Nephron (organoid): ENCODE data around the gene RAMP2.
A peak's percentile ranks its signal among the peaks of the same experiment; 100 is the strongest.
"Not testable (repeated sequence)": the region's sequence is repeated elsewhere in the genome, so short reads cannot be mapped to it uniquely, and the experiment has no call there.

Experiments used
- H3K27ac Mint-ChIP-seq, 3 experiments: 2 replicates each; pipeline ENCODE4 v1.8.0; 2020; ENCODE audit warnings: mixed read lengths in 3 of 3, mild to moderate bottlenecking in 2 of 3, moderate library complexity in 1 of 3
- H3K27me3 Mint-ChIP-seq: 2 replicates; pipeline ENCODE4 v1.8.0; 2021; ENCODE audit warnings: low read depth, mild to moderate bottlenecking, moderate library complexity, mixed read lengths
- H3K36me3 Mint-ChIP-seq: 2 replicates; pipeline ENCODE4 v1.8.0; 2020; ENCODE audit warnings: low read depth, mixed read lengths
- H3K4me1 Mint-ChIP-seq: 2 replicates; pipeline ENCODE4 v1.8.0; 2020; ENCODE audit warnings: mixed read lengths
- H3K4me3 Mint-ChIP-seq, 3 experiments: 2 replicates each; pipeline ENCODE4 v1.8.0; 2020; ENCODE audit warnings: mild to moderate bottlenecking in 3 of 3, mixed read lengths in 3 of 3, moderate library complexity in 2 of 3
- H3K9me3 Mint-ChIP-seq: 2 replicates; pipeline ENCODE4 v1.8.0; 2020; ENCODE audit warnings: mixed read lengths
- CTCF ChIP-seq, 3 experiments: fragments of 200-600 bp; sonication (generic); IDR thresholded peaks; one replicate each; pipeline ENCODE4 v1.5.0; 2021; ENCODE audit warnings: antibody characterized with exemption in 3 of 3; ENCODE audit not compliant: unreplicated experiment in 3 of 3

RAMP2 gene, protein sequence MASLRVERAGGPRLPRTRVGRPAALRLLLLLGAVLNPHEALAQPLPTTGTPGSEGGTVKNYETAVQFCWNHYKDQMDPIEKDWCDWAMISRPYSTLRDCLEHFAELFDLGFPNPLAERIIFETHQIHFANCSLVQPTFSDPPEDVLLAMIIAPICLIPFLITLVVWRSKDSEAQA

DNA sequence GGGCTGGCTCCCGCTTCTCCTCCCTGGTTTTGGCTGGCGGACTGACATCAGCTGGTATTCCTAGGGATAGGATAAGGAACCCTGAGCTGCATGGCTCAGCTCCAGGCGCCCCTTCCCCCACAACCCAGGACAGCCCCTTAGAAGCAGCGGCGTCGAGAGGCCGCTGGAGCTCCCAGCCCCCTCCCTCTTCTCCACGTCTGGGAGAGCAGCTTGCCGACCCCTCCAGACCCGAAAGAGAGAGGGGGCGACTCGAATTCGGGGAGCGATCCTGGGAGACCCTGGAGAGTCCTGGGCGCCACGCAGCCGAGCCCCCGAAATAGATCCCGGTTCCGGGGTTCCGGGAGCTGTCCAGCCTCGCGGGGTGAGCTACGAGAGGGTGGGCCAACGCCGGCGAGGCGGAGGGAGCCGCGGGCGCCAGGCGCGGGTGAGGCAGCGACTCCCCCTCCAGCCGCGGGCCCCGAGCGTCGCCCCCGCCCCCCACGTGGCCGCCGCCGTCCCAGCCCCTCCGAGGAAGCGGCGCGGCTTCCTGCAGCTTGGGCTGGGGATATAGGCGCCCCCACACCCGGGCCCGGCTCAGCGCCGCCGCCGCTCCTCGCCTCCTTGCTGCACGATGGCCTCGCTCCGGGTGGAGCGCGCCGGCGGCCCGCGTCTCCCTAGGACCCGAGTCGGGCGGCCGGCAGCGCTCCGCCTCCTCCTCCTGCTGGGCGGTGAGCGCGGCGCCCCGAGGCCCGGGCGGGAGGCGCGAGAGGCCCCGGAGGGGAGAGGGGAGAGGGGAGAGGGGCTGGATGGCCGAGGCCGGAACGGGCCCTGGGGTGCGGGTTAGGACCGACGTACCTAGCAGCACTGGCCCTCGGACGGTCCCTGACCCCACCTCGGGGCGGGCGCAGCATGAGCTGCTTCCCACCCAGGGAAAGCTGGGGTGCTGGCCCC lies at the start of gene RAMP2:
RAMP2 (plus strand) TSS at position 576 of the 930 bp plus-strand sequence; CDS start at position 611, 35 bp downstream.
- no peak for TF ChIP-seq CTCF (IDR thresholded peaks at IDR 0.05; ENCODE audit: unreplicated experiment in 3 of 3)
- Mint-ChIP-seq H3K27me3 (peaks cover 18% of the 10 kb centered on the region), H3K4me1 (peaks cover 34% of the 10 kb centered on the region), H3K36me3 (no peaks in the 10 kb centered on the region), H3K27ac (peak within 1 kb of the TSS; percentile 76 to 92 (median 89)), H3K4me3 (peak within 1 kb of the TSS; percentile 81 to 87 (median 82)), H3K9me3 (no peaks in the 10 kb centered on the region)

- no peak overlapping the region for H3K27ac Mint-ChIP-seq
Measured at GRCh38 chr17:42720996-42721583, 39.9 kb upstream of the RAMP2 start.

GRCh38 chr17:42723636-42724035 lies 37.4 kb upstream of the RAMP2 start:
- H3K27ac Mint-ChIP-seq: no peak overlapping the region
- H3K4me3 Mint-ChIP-seq: no peak overlapping the region
- H3K9me3 Mint-ChIP-seq: no peaks in the 10 kb centered on the region
- peaks cover 45% of the 10 kb centered on the region for H3K36me3 Mint-ChIP-seq
- TF ChIP-seq CTCF (IDR thresholded peaks at IDR 0.05; ENCODE audit: unreplicated experiment in 3 of 3): no peak
- no peaks in the 10 kb centered on the region for H3K4me1 Mint-ChIP-seq
- no peaks in the 10 kb centered on the region for H3K27me3 Mint-ChIP-seq

More at GRCh38 chr17:42720996-42721583, 39.9 kb upstream of the RAMP2 start:
- Mint-ChIP-seq H3K4me3 (no peak overlapping the region), H3K4me1 (no peaks in the 10 kb centered on the region), H3K27me3 (no peaks in the 10 kb centered on the region), H3K36me3 (peaks cover 58% of the 10 kb centered on the region), H3K9me3 (no peaks in the 10 kb centered on the region)
- TF ChIP-seq CTCF (IDR thresholded peaks at IDR 0.05; ENCODE audit: unreplicated experiment in 3 of 3): peak; percentile 62 to 83 (median 65)

DNA sequence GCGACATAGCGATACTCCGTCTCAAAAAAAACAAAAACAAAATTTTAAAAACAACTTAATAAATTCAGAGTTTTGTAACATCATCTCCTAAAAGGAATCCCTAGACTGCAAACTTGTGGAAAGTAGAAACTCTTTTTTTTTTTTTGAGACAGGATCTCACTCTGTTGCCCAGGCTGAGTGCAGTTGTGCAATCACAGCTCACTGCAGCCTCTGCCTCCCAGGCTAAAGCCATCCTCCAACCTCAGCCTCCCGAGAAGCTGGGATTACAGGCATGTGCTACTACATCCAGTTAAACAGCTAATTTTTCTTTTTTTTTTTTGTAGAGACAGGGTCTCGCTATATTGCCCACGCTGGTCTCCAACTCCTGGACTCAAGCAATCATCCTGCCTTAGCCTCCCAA lies 35.9 kb upstream of the RAMP2 start:
- Mint-ChIP-seq H3K9me3 (no peaks in the 10 kb centered on the region), H3K27me3 (no peaks in the 10 kb centered on the region), H3K4me1 (no peaks in the 10 kb centered on the region), H3K4me3 (no peak overlapping the region), H3K27ac (no peak overlapping the region), H3K36me3 (peaks cover 48% of the 10 kb centered on the region)
- TF ChIP-seq CTCF (IDR thresholded peaks at IDR 0.05; ENCODE audit: unreplicated experiment in 3 of 3): no peak

GRCh38 chr17:42740699-42741098 lies 20.3 kb upstream of the RAMP2 start:
- H3K4me1 Mint-ChIP-seq: peaks cover 12% of the 10 kb centered on the region
- no peaks in the 10 kb centered on the region for H3K9me3 Mint-ChIP-seq
- no peaks in the 10 kb centered on the region for H3K27me3 Mint-ChIP-seq
- H3K4me3 Mint-ChIP-seq: no peak overlapping the region
- H3K27ac Mint-ChIP-seq: no peak overlapping the region
- TF ChIP-seq CTCF (IDR thresholded peaks at IDR 0.05; ENCODE audit: unreplicated experiment in 3 of 3): no peak
- no peaks in the 10 kb centered on the region for H3K36me3 Mint-ChIP-seq

DNA sequence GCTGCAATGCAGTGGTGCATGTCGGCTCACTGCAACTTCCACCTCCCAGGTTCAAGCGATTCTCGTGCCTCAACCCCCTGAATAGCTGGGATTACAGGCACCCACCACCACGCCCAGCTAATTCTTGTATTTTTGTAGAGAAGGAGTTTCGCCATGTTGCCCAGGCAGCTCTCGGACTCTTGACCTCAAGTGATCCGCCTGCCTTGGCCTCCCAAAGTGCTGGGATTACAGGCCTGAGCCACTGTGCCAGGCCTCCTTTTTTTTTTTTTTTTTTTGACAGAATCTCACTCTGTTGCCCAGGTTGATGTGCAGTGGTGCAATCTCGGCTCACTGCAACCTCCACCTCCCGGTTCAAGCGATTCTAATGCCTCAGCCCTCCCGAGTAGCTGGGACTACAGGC lies 18.1 kb upstream of the RAMP2 start:
- Mint-ChIP-seq H3K4me3 (peak overlapping the region; percentile 34 to 67 (median 62)), H3K27ac (peak overlapping the region in 1 of 3 experiments; percentile 44), H3K4me1 (peaks cover 12% of the 10 kb centered on the region)
- H3K36me3 Mint-ChIP-seq, H3K27me3 Mint-ChIP-seq, H3K9me3 Mint-ChIP-seq: not testable (repeated sequence)
